Measurements from ENCODE around the gene DIPK1B.

Gene DIPK1B

GRCh38 chr9:136740971-136741882 is 28.9 kb downstream of the DIPK1B start:
- no peak for DNase-seq

- DNase-seq, result no peak
These were observed 29.7 kb downstream of the DIPK1B start for GRCh38 chr9:136741883-136742571.

GRCh38 chr9:136742591-136743391 is 30.4 kb downstream of the DIPK1B start, which contains the start of gene LCN10:
Gene LCN10 (minus strand): TSS chr9:136742940. CDS start chr9:136742903, 37 bp downstream.
- DNase-seq, result no peak

GRCh38 chr9:136743639-136744211 is 31.4 kb downstream of the DIPK1B start:
- DNase-seq, result no peak

GRCh38 chr9:136744773-136745172 is 32.4 kb downstream of the DIPK1B start:
- DNase-seq, result no peak

- DNase-seq, result no peak
These were observed 33.2 kb downstream of the DIPK1B start for GRCh38 chr9:136745389-136746154.

GRCh38 chr9:136746155-136746490 is 33.8 kb downstream of the DIPK1B start:
- DNase-seq, result no peak

GRCh38 chr9:136746621-136747020 is 34.2 kb downstream of the DIPK1B start:
- no peak for DNase-seq

- no peak for DNase-seq
These were observed 35.0 kb downstream of the DIPK1B start for GRCh38 chr9:136747161-136748060.

- no peak for DNase-seq
These were observed 35.8 kb downstream of the DIPK1B start, which contains the start of gene LCN6 for GRCh38 chr9:136748201-136748600. Gene LCN6 (minus strand): TSS chr9:136748525. CDS start chr9:136748483, 42 bp downstream.

GRCh38 chr9:136748666-136749611 is 36.6 kb downstream of the DIPK1B start:
- DNase-seq, result no peak

- DNase-seq, result no peak
These were observed 38.2 kb downstream of the DIPK1B start for GRCh38 chr9:136750526-136750925.

- DNase-seq, result no peak
These were observed 38.9 kb downstream of the DIPK1B start for GRCh38 chr9:136751244-136751643.

GRCh38 chr9:136751814-136752213 is 39.4 kb downstream of the DIPK1B start:
- DNase-seq, result no peak

- DNase-seq, result no peak
These were observed 41.1 kb downstream of the DIPK1B start for GRCh38 chr9:136753371-136754058.

GRCh38 chr9:136754059-136754572 is 41.7 kb downstream of the DIPK1B start:
- DNase-seq, result no peak

- DNase-seq, result no peak
These were observed 42.4 kb downstream of the DIPK1B start for GRCh38 chr9:136754626-136755301.

Measured in NCI-H2081 treated with DMSO at 0.1 percent for 48 hours (cell line).